ENCODE results near the gene PBX4.
"Not testable (repeated sequence)": the region's sequence is repeated elsewhere in the genome, so short reads cannot be mapped to it uniquely, and the experiment has no call there.

PBX4 gene

GRCh38 chr19:19626516-19627472 lies 8.3 kb upstream of the PBX4 start:
- DNase-seq = no peak

DNA sequence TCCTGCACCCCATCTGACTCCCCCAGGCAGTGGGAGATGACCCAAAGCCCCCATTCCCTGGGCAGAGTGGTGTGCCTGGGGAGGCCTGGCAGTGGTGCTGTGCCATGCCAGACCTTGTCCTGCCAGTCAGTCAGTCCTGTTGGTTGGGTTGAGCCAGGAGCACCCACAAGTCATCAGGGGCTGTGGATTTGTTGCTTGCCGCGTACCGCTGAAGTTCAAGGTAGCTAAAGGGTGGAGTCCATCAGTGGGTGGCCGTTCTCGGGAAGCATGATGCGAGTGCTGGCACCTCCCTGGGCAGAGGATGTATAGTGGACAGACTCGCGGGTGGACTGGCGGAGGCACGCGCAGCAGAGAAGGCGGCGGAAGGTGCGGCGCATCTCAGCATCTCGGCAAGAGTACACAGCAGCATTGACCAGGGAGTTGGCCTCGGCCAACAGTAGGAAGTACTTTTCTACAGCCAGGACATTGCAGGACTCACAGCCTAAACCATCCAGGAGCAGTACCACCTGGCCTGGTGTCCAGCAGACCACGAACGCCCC lies 5.6 kb upstream of the PBX4 start:
- no peak for DNase-seq

DNA sequence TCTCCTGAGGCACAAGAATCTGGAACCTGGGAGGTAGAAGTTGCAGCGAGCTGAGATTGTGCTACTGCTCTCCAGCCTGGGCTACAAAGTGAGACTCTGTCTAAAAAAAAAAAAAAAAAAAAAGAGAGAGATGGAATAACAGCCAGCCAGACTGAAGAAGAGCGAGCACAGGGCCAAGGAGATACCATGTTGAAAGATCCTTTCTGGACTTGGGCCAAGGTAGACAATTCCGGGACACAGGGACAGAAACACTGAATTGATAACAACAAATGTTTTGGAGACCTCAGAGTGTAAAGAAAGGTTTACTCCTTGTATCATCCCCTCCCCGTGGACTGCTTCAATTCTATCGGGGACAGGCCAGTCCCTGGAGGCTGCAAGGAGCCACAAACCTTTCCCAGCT lies 4.9 kb upstream of the PBX4 start:
- DNase-seq = no peak

DNA sequence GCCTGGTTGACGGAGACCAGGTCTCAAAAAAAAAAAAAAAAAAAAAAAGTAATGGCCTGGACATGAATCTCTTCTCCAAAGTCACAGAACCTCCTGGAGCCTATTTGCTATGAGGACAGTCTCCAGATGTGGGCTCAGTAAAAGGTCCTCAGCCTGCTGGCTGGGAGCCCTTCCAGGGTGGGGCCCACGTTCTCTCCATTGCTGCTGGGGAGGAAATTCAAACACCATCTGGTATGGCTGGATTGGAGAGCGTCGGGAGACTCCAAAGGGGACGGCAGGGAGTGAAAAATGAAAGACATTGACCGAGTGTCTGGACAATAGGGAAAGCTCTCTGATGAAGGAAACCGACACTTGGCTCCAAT lies 1.3 kb upstream of the PBX4 start:
- no peak for DNase-seq

DNA sequence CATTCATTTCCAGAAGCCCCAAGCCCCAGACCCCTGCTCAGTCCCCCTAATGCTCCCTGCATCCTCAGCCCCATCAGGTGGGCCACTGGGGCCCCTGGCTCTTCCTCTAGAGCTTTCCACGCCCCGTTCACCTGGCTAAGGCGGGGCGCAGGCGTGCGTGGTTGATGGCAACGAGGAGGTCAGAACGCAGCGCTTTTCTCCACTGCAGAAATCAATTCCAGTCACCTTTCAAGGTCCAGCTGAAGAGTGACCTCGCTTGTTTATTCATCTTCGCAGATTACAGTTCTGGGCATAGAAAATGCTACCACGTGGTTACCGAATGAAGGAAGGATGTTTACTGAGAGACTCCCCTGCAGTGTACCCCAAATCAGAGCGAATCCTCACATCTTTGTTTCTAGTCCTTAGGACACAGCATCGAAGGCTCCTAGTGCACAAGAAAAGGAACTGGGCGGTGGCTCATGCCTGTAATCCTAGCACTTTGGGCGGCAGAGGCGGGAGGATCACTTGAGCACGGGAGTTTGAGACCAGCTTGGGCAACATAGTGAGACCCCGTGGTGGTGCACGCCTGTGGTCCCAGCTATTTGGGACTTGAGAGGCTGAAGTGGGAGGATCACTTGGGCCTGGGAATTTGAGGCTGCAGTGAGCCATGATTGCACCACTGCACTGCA lies 828 bp upstream of the PBX4 start:
- DNase-seq = no peak

DNA sequence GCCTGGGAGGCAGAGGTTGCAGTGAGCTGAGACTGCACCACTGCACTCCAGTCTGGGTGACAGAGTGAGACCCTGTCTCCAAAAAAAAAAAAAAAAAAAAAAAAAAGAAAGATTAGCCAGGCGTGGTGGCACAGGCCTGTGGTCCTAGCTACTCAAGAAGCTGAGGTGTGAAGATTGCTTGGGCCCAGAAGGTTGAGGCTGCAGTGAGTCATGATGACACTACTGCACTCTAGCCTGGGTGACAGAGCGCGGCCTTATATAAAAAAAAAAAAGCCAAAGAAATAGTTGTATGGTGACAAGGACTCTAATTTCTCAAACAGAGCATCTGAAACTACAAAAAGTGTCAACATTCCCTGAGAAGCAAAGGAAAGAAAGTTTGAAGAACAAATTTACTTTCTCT lies 3.4 kb downstream of the PBX4 start:
- DNase-seq = peak in 1 of 3 donors; percentile 25

- no peak for DNase-seq
Observed at GRCh38 chr19:19613506-19613905, 5.0 kb downstream of the PBX4 start.

- DNase-seq = no peak
Observed at GRCh38 chr19:19610376-19611202, 7.9 kb downstream of the PBX4 start.

DNA sequence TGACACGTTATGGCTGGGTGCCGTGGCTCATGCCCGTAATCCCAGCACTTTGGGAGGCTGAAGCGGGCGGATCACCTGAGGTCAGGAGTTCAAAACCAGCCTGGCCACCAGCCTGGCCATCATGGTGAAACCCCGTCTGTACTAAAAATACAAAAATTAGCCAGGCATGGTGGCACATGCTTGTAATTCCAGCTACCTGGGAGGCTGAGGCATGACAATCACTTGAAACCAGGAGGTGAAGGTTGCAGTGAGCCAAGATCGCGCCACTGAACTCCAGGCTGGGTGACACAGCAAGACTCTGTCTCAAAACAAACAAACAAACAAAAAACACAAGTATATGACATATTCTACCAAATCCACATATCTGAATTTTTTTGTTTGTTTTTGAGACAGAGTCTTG lies 11.8 kb downstream of the PBX4 start:
- DNase-seq = not testable (repeated sequence)

- peak; percentile 35 to 43 (median 39) for DNase-seq
Observed at GRCh38 chr19:19606021-19606420, 12.5 kb downstream of the PBX4 start.

DNA sequence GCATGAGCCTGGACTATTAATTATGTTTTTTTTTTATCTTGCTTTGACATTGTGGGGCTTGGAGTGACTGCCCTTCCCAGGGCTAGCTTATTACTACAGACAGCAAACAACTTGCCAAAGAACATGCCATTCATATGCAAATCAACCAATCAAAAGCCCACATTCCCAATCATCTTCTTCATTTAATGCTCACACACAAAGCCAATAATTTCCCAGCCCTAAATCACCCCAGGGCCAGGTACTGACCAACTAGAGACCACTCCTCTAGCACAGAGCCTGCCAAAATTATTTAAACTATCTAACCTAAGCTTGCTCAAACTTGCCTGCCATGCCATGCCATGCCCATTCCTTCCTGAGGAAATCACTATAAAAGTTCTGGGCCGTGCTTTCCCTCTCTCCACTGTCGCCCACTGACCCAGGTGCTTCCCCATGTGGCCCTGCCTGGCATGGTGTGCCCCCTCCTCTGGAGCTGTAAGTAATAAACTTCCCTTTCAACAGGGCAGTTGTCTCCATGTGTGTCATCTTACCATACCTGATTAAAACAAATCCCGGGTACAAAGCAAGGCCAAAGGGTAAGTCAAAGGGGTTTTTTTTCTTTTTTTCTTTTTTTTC lies 15.7 kb downstream of the PBX4 start:
- DNase-seq = no peak

- no peak for DNase-seq
Observed at GRCh38 chr19:19602136-19602712, 16.3 kb downstream of the PBX4 start.

DNA sequence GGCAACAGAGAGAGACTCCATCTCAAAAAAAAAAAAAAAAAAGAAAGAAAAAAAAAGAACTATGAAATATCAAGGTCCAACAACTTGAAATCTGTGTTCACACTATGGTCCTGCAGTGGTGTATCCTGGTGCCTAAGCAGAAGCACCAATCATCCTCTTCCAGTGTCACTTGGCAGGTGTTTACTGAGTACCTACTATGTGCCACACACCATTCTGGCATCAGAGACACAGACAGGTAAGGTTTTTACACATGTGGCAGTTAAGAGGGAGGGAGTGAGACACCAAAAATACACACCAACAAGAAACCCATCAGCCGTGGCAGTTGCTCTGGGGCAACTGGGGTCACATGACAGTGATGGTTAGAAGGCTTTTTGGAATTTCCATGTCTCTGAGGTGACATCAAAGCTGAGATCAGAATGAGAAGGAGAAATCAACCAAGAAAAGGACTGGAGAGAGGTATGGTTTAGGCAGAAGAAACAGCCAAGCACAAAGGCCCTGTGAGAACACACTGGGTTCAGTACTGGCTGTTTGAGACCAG lies 17.6 kb downstream of the PBX4 start:
- DNase-seq = peak; percentile 73 to 85 (median 73)

DNA sequence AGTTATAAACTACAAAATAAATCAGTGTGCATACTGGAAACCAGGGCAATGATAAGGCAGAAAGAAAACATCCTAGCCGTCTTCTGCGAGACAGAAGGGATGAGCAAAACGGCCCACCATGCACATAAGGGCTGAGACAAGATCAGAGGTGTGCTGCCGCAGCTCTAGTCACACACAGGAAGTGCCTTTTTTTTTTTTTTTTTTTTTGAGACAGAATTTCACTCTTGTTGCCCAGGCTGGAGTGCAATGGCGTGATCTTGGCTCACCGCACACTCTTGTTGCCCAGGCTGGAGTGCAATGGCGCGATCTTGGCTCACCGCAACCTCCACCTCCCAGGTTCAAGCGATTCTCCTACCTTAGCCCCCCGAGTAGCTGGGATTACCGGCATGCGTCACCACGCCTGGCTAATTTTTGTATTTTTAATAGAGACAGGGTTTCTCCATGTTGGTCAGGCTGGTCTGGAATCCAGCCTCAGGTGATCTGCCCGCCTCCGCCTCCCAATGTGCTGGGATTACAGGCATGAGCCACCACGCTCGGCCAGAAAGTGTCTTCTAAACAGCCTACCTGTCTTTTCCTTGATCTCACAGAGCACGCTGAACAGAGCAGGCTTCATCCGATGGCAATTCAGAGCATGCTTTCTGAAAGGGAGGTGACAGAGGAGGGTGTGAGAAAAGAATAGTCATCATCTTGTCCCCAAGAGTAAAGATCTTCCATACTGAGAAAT lies 19.6 kb downstream of the PBX4 start:
- DNase-seq = not testable (repeated sequence)

- peak; percentile 85 to 95 (median 94) for DNase-seq
Observed at GRCh38 chr19:19597809-19598306, 20.6 kb downstream of the PBX4 start.

GRCh38 chr19:19595171-19595701 lies 23.3 kb downstream of the PBX4 start:
- DNase-seq = peak; percentile 64 to 76 (median 72)

DNA sequence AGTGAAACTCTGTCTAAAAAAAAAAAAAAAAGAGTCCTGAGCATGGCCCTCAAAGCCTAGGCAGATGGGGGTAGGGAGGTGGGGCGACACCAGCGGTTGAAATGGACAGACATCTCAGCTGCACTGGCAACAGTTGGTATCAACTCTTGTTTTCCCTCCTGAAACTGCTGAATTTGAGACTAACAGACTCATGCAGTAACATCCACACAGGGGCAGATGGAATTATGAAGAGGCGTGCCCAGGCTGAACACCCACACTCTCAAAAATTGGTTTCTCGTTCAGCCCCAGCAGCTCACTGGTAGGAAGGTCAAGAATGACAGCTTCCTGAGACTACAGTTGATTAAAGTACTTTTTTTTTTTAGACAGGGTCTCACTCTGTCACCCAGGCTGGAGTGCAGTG lies 24.1 kb downstream of the PBX4 start:
- DNase-seq = peak; percentile 50 to 62 (median 57)

DNA sequence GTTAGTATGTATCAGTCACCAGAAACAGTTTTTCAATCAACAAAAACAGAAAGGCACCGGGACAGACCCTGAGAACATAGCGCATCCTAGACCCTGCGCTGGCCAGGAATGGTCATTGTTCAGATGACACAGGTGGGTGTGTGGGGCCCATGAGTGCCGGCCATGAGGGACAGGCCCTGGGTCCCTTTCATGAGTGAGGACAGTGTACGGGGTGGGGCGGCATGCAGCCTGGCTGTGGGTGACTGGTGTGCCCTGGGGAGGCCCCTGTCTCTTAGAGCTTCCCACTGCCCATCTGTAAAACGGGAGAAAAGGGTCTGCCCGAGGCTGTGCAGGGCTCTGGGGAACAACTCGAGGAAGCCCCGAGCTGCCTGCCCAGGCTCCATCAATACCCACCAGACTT lies 25.8 kb downstream of the PBX4 start:
- no peak for DNase-seq

- DNase-seq = peak; percentile 94 to 99 (median 98)
Observed at GRCh38 chr19:19591133-19591825, 27.2 kb downstream of the PBX4 start.

DNA sequence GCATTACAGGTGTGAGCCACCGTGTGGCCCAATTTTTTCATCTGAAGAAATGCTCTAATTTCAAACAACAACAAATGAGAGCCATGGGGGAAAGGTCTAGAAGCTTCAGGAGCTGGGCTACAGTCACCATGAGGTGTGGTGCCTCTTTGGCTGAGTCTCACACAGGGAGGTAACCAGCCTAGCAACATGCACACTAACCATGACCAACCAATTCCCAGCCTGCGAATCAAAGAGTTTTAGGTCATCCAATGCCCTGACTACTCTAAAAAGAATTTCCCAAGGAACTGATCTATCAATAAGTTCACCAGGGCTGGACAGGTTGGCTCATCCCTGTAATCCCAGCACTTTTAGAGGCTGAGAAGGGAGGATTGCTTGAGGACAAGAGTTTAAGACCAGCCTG lies 29.9 kb downstream of the PBX4 start:
- no peak for DNase-seq
